ENCODE measurements around the gene CAMK2D.

DNA sequence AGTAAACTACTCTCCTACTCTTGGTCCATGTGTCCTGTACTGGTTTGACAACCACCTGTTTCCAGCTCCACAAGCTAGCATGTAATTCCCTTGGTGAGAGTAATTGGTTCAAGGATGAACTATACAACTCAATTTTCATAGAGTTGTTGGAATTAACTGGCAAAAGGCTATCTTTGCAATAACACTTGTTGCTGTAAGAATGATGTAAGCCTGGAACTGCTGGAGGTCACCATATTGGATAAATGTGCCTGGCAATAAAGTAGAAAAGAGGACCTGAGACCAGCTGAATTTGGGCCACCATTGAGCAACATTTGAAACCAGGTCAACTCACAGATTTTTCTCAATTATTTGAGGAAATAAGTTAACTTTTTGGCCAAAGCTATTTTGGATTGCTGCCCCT, 175.5 kb downstream of the CAMK2D start:
- no peak for TF ChIP-seq EP300 (IDR thresholded peaks at IDR 0.05)
- TF ChIP-seq POLR2A (IDR thresholded peaks at IDR 0.05): no peak
- peak; percentile 28 for TF ChIP-seq POLR2AphosphoS5 (IDR thresholded peaks at IDR 0.05)
